ENCODE data around the gene GMCL1. TPM values are rescaled to one million over a fixed set of nuclear protein-coding genes. Genes with fewer than 3 reads are reported as not detected.

Gene GMCL1
- total and polyA plus RNA-seq, 9 of the 15 experiments (the other 6 are each of a cell fraction or from before 2014, with no cell fraction given), result 7.0 to 27.3 (median 15.4) TPM

- TF ChIP-seq, protein P1, sequence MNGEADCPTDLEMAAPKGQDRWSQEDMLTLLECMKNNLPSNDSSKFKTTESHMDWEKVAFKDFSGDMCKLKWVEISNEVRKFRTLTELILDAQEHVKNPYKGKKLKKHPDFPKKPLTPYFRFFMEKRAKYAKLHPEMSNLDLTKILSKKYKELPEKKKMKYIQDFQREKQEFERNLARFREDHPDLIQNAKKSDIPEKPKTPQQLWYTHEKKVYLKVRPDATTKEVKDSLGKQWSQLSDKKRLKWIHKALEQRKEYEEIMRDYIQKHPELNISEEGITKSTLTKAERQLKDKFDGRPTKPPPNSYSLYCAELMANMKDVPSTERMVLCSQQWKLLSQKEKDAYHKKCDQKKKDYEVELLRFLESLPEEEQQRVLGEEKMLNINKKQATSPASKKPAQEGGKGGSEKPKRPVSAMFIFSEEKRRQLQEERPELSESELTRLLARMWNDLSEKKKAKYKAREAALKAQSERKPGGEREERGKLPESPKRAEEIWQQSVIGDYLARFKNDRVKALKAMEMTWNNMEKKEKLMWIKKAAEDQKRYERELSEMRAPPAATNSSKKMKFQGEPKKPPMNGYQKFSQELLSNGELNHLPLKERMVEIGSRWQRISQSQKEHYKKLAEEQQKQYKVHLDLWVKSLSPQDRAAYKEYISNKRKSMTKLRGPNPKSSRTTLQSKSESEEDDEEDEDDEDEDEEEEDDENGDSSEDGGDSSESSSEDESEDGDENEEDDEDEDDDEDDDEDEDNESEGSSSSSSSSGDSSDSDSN (IDR thresholded peaks at IDR 0.05; ENCODE audit: borderline replicate concordance in 1 of 2, low read depth in 2 of 2, low read length in 2 of 2), result 0 out of 4 replicates have a peak, but pooled peaks of 1 of the 2 experiments have one; percentile 31
- TF ChIP-seq NR3C1 (CRISPR knock-in tag; IDR thresholded peaks at IDR 0.05) (peak; percentile 42; the same call in 1 of the 2 replicates), HDAC3 (IDR thresholded peaks at IDR 0.05; ENCODE audit: borderline replicate concordance, partially characterized antibody) (no peak), PHF8 (IDR thresholded peaks at IDR 0.05; ENCODE audit: borderline replicate concordance, low read length) (peak; percentile 89), ZBTB34 (CRISPR knock-in tag; IDR thresholded peaks at IDR 0.05) (no peak), PRMT5 (CRISPR knock-in tag; IDR thresholded peaks at IDR 0.05) (no peak), KDM4B (IDR thresholded peaks at IDR 0.05; ENCODE audit: borderline replicate concordance in 2 of 2, low read depth in 1 of 2) (no peak; a peak in 1 of 4 replicates), ZBED1 (IDR thresholded peaks at IDR 0.05) (peak; percentile 82; the same call in 1 of the 2 replicates), RFX5 (IDR thresholded peaks at IDR 0.05; ENCODE audit: low read depth, low read length) (no peak), CBX3 (IDR thresholded peaks at IDR 0.05; ENCODE audit: borderline replicate concordance in 1 of 2, low read length in 2 of 2) (peak in 1 of 2 experiments; percentile 24; a peak in 1 of 3 replicates), SP2 (IDR thresholded peaks at IDR 0.05; ENCODE audit: extremely low read depth, low read depth, low read length, poor library complexity, severe bottlenecking) (no peak)
- TF ChIP-seq, protein P2, sequence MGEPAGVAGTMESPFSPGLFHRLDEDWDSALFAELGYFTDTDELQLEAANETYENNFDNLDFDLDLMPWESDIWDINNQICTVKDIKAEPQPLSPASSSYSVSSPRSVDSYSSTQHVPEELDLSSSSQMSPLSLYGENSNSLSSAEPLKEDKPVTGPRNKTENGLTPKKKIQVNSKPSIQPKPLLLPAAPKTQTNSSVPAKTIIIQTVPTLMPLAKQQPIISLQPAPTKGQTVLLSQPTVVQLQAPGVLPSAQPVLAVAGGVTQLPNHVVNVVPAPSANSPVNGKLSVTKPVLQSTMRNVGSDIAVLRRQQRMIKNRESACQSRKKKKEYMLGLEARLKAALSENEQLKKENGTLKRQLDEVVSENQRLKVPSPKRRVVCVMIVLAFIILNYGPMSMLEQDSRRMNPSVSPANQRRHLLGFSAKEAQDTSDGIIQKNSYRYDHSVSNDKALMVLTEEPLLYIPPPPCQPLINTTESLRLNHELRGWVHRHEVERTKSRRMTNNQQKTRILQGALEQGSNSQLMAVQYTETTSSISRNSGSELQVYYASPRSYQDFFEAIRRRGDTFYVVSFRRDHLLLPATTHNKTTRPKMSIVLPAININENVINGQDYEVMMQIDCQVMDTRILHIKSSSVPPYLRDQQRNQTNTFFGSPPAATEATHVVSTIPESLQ (CRISPR knock-in tag; IDR thresholded peaks at IDR 0.05), result no peak
- TF ChIP-seq, protein P3, sequence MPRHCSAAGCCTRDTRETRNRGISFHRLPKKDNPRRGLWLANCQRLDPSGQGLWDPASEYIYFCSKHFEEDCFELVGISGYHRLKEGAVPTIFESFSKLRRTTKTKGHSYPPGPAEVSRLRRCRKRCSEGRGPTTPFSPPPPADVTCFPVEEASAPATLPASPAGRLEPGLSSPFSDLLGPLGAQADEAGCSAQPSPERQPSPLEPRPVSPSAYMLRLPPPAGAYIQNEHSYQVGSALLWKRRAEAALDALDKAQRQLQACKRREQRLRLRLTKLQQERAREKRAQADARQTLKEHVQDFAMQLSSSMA (CRISPR knock-in tag; IDR thresholded peaks at IDR 0.05), result no peak
- TF ChIP-seq, protein P4, sequence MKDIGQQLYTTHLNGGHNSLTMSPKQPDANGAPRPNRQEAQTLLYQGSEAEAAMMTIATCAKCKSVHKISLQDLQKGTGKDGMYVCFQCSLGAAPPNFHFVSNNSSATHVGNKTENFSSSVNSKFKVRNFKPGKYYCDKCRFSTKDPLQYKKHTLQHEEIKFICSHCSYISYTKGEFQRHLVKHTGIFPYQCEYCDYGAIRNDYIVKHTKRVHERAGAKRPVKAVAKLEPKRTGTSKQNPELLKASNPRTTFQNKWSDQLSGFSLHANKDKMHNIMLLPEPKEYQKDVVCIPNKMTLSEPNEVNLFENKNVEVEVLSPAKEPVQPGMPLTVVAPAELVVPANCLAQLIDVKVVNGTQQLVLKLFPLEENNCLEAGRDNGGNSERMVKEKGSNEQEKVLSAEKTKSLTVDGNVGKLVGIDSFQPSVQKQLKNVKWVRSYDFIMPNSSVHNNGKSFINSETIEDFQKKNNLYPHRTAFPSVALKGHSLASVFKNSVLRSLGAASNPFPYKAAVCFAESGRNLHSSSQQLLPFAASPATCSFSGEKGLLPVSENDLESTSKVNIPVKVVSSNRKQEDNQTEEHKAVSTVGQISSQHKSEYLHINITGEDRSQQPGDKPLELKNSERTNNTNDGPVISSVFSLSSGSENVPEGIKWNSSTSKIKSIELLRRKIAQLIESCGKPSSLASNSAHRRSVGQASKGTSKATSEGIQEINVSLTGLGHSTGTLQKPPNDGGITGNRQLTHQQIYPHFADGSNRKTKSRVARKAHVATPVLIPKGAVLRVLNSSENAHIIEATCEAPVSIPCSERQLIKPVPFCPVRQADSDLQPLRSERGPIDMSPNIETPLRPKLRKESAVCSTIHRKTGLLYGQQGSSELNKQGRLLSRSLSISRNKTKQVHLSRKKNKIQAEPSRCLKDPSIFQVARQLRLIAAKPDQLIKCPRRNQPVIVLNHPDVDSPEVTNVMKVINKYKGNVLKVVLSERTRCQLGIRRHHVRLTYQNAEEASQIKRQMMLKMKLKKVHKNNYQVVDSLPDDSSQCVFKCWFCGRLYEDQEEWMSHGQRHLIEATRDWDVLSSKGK (CRISPR knock-in tag; IDR thresholded peaks at IDR 0.05), result no peak
Measured at GRCh38 chr2:69829256-69830044, at the start of gene GMCL1 (continued).
